ENCODE measurements around the gene EHBP1L1. TPM values are rescaled to one million over a fixed set of nuclear protein-coding genes. Genes with fewer than 3 reads are reported as not detected.
A peak's percentile ranks its signal among the peaks of the same experiment; 100 is the strongest.

The EHBP1L1 gene
- total and polyA plus RNA-seq, 2 of the 13 experiments (the other 11 are each of a cell fraction or from before 2014, with no cell fraction given) = 8.3 to 10.6 TPM

GRCh38 chr11:65546217-65546958 lies 29.5 kb upstream of the EHBP1L1 start (continued):
- TF ChIP-seq E2F2 (CRISPR knock-in tag; IDR thresholded peaks at IDR 0.05; ENCODE audit: borderline replicate concordance) (no peak), GTF2F1 (IDR thresholded peaks at IDR 0.05; ENCODE audit: low read length) (no peak), ZNF343 (CRISPR knock-in tag; IDR thresholded peaks at IDR 0.05) (no peak), FOXM1 (CRISPR knock-in tag; IDR thresholded peaks at IDR 0.05) (no peak), GLMP (CRISPR knock-in tag; IDR thresholded peaks at IDR 0.05; ENCODE audit: borderline replicate concordance) (no peak), ZNF792 (CRISPR knock-in tag; IDR thresholded peaks at IDR 0.05) (peak; percentile 63; the same call in 1 of the 2 replicates), PHF8 (CRISPR knock-in tag; IDR thresholded peaks at IDR 0.05) (peak; percentile 60), EP300 (IDR thresholded peaks at IDR 0.05; ENCODE audit: low read depth in 2 of 2, low read length in 2 of 2) (0 out of 4 replicates have a peak, but pooled peaks of 1 of the 2 experiments have one; percentile 17), EP300 (CRISPR knock-in tag; IDR thresholded peaks at IDR 0.05; ENCODE audit: borderline replicate concordance) (no peak), CREM (IDR thresholded peaks at IDR 0.05) (no peak), CREM (CRISPR knock-in tag; IDR thresholded peaks at IDR 0.05) (no peak), HDAC6 (IDR thresholded peaks at IDR 0.05; ENCODE audit: low read depth, low read length) (no peak), ZNF883 (CRISPR knock-in tag; IDR thresholded peaks at IDR 0.05; ENCODE audit: not compliant biosample characterization) (no peak), CBFB (CRISPR knock-in tag; IDR thresholded peaks at IDR 0.05) (no peak), BHLHE40 (IDR thresholded peaks at IDR 0.05; ENCODE audit: low read length) (no peak), KLF16 (CRISPR knock-in tag; IDR thresholded peaks at IDR 0.05) (no peak), ZNF720 (CRISPR knock-in tag; IDR thresholded peaks at IDR 0.05) (no peak), ZNF34 (CRISPR knock-in tag; IDR thresholded peaks at IDR 0.05; ENCODE audit: borderline replicate concordance) (no peak), GPN1 (CRISPR knock-in tag; IDR thresholded peaks at IDR 0.05; ENCODE audit: borderline replicate concordance) (no peak), HBP1 (CRISPR knock-in tag; IDR thresholded peaks at IDR 0.05; ENCODE audit: low read depth) (no peak), POLR2AphosphoS5 (IDR thresholded peaks at IDR 0.05; ENCODE audit: low read depth, low read length) (peak; percentile 50; the same call in 1 of the 2 replicates), ZNF503 (CRISPR knock-in tag; IDR thresholded peaks at IDR 0.05) (no peak), TFDP2 (CRISPR knock-in tag; IDR thresholded peaks at IDR 0.05) (no peak), NFKBIZ (CRISPR knock-in tag; IDR thresholded peaks at IDR 0.05) (no peak), CREBL2 (CRISPR knock-in tag; IDR thresholded peaks at IDR 0.05; ENCODE audit: borderline replicate concordance) (no peak)

Measured in HepG2 (cell line).